ENCODE measurements around the gene ELAVL2. TPM values are rescaled to one million over a fixed set of nuclear protein-coding genes. Genes with fewer than 3 reads are reported as not detected.

ELAVL2 gene
- total RNA-seq, 1 donor from 2014 or later, result 0.77 TPM

DNA sequence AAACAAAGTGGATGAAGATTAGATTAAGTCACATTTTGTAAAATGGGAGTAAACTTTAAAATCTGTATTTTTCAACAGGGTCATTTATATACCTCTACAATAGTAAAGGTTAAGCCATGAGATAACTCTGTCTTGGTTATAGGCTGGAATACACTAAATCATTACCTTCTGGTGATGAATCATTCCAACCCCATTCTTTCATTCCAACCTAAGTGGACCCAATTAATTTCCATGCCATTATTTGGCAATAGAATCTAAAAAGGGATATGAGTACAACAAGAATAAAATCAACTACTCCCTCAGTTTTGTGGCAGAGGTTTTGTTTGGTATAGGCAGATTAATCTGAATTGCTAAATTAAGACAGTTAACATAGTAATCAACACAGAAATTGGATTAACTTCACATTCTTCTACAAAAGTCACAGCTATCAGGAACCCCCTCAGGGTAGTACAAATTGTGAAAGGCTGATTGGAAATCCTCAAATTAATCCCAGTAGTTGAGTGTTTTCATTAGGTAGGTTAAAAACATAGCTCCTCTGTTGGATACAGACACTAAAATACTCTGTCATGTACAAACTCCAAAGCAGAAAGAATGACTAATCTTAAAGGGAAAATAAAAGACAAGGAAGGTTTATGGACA, 54.2 kb downstream of the ELAVL2 start:
- DNase-seq (ENCODE audit: low read depth in 2 of 2), result no peak

- no peak for DNase-seq (ENCODE audit: low read depth in 2 of 2)
Measured at GRCh38 chr9:23769307-23769935, 56.6 kb downstream of the ELAVL2 start.

DNA sequence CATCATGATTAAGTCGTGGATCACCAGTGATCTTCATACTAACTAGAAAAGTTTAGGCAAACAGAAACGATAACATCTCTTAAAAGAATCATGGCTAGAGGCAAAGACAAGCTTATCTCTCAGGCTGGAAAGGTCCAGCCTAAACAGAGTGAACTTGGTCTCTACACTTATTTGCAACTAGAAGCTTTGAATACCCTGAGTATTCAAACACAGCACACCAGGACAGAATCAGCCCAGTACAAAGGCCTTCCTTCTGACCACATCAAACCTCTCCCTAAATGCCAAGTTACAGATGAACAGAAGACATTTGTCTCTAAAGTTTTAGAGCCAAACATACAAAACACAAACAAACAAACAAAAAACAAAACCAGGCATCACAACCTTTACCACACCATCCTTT, 57.2 kb downstream of the ELAVL2 start:
- DNase-seq (ENCODE audit: low read depth in 2 of 2), result no peak

- no peak for DNase-seq (ENCODE audit: low read depth in 2 of 2)
Measured at GRCh38 chr9:23766613-23767012, 59.4 kb downstream of the ELAVL2 start.

- DNase-seq (ENCODE audit: low read depth in 2 of 2), result no peak
Measured at GRCh38 chr9:23765561-23765960, 60.5 kb downstream of the ELAVL2 start.

GRCh38 chr9:23764219-23764618, 61.8 kb downstream of the ELAVL2 start:
- no peak for DNase-seq (ENCODE audit: low read depth in 2 of 2)

DNA sequence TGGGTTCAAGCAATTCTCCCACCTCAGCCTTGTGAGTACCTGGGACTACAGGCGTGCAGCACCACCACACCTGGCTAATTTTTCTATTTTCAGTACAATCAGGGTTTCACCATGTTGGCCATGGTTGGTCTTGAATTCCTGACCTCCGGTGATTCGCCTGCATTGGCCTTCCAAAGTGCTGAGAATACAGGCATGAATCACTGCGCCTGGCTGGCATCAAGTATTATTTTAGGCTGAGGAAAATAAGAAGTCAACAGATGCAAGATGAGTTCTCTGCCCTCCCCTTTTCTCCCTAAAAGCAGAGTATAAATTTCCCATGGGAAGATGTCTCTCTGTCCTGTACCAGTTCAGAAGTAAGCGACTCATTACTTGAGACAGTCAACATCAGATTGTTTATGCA, 71.5 kb downstream of the ELAVL2 start:
- DNase-seq (ENCODE audit: low read depth in 2 of 2), result no peak

DNA sequence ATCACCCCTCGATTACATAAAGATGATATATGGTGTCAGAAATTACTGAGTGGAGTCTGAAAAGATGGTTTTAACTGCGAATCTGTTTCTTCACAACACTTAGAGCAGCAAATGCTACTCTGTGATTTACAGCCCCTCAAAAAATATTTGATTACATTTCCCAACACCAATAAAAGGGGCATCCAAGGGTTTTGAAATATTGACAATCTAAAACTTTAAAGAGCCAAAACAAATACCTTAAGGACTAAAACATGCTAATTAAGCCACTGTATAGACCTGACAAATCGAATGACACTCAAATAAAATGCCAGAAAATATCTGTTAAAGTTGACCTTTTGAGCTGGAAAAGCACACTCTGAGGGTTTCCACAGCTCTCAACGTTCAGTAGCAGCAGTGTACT, 73.2 kb downstream of the ELAVL2 start:
- no peak for DNase-seq (ENCODE audit: low read depth in 2 of 2)

DNA sequence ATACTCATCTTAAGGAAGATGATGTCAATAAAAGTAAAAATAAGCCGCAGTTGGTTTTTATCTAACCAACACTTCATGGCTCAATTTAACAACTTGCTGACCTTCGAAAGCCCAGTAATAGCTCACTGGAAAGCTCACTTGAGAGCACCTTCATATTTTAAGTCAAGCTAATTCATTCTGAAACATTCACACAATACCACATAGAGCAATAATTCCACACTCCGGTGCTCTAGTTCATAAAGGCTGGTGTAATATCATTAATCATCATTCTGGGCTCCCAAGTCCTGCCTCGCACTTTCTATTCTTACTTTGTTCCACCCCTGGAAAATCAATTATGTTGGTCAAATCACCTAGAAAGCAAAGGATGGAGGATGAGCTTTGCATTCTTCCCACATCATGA, 74.4 kb downstream of the ELAVL2 start:
- no peak for DNase-seq (ENCODE audit: low read depth in 2 of 2)

- DNase-seq (ENCODE audit: low read depth in 2 of 2), result no peak
Measured at GRCh38 chr9:23750808-23751207, 75.2 kb downstream of the ELAVL2 start.

DNA sequence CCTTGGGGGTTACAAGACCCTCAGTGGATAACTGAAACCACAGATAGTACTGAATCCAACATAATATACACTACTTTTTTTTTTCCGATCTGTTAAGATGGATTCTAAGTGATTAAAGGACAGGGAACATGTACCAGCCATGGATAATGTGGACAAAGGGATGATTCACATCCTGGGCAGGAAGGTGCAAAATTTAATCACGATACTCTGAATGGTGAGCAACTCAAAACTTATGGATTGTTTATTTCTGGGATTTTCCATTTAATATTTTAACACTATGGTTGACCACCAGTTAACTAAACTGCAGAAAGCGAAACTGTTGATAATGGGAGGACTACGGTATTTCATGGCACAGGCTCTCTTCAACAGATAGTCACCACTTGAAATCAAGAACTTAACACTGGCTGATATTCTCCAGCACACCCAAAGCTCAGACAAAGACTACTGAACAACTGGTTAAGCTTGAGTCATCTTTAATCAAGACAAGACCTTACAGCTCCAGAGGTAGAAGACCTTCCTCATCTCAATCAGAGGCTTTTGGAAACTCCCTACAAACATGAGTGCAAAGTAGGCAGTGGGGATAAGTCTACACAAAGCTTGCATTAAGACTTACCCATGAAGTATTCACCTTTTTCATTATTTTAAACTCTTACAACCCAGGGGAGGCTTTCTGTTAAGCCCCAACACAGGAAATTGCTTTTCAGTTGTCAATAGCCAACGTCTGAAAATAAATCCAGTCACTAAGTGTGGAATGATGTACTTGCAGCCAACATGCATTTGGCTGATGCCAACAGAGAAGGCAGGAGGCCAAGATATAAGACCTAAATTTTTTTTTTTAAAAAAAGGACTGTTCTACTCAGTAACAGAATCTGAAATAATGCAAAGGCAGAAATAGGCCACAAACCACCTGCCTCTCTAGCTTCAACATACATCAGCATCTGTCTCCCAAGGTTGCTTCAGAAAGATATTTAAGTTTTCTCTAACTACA, 78.7 kb downstream of the ELAVL2 start:
- DNase-seq (ENCODE audit: low read depth in 2 of 2), result no peak

- no peak for DNase-seq (ENCODE audit: low read depth in 2 of 2)
Measured at GRCh38 chr9:23746317-23746716, 79.7 kb downstream of the ELAVL2 start.

GRCh38 chr9:23743036-23743435, 83.0 kb downstream of the ELAVL2 start:
- DNase-seq (ENCODE audit: low read depth in 2 of 2), result no peak

- no peak for DNase-seq (ENCODE audit: low read depth in 2 of 2)
Measured at GRCh38 chr9:23741351-23741750, 84.7 kb downstream of the ELAVL2 start.

GRCh38 chr9:23740531-23740930, 85.5 kb downstream of the ELAVL2 start:
- DNase-seq (ENCODE audit: low read depth in 2 of 2), result no peak

GRCh38 chr9:23739753-23740152, 86.3 kb downstream of the ELAVL2 start:
- DNase-seq (ENCODE audit: low read depth in 2 of 2), result no peak

GRCh38 chr9:23736293-23736692, 89.7 kb downstream of the ELAVL2 start:
- no peak for DNase-seq (ENCODE audit: low read depth in 2 of 2)

DNA sequence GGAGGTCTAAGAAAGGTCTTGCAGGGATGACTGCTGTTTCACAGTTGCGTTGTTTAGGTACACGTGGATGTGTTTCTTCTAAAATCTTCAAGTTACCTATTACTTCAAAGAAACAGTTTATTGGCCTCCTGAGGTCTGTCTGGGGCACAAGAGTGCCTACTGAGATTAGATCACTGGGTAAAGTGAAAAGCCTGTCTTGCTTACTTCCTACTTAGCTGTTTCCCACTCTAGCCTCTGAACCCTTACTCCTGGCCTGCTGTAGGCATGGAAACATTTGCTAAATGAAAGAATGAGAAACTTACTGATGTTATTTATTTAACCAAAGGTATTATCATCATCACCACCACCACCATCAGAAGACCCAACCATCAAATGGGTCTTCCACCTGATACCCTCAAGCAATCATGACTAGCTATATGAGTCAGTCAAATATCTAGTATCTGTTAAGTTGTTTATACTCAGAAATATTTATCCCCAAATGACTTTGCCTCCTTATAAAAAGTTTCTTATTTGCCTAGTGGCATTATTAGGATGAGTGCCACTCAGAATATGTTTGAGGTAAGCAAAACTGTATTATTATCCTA, 92.5 kb downstream of the ELAVL2 start:
- no peak for DNase-seq (ENCODE audit: low read depth in 2 of 2)

- no peak for DNase-seq (ENCODE audit: low read depth in 2 of 2)
Measured at GRCh38 chr9:23731353-23731752, 94.7 kb downstream of the ELAVL2 start.

- DNase-seq (ENCODE audit: low read depth in 2 of 2), result no peak
Measured at GRCh38 chr9:23730364-23730763, 95.7 kb downstream of the ELAVL2 start.

- no peak for DNase-seq (ENCODE audit: low read depth in 2 of 2)
Measured at GRCh38 chr9:23728736-23729135, 97.3 kb downstream of the ELAVL2 start.
